Mesendoderm (in vitro differentiated cells): ENCODE data around the gene NAV1.
A peak's percentile ranks its signal among the peaks of the same experiment; 100 is the strongest.

ENCODE experiments used
- DNase-seq: peaks from one replicate; pipeline ENCODE4 v3.0.0; 2013
- H2AK5ac ChIP-seq: 2 replicates; pipeline ENCODE4 v1.6.1; 2013; ENCODE audit warnings: low read length, inconsistent platforms
- H2BK120ac ChIP-seq: 2 replicates; pipeline ENCODE4 v1.6.1; 2013; ENCODE audit warnings: low read depth, mild to moderate bottlenecking, low read length, moderate library complexity, mixed read lengths
- H2BK15ac ChIP-seq: replicated peaks from 2 replicates; pipeline ENCODE4 v1.6.1; 2013; ENCODE audit warnings: low read depth, mild to moderate bottlenecking, moderate library complexity
- H2BK5ac ChIP-seq: 2 replicates; pipeline ENCODE4 v1.6.1; 2013; ENCODE audit warnings: low read length, inconsistent platforms
- H3K18ac ChIP-seq: 2 replicates; pipeline ENCODE4 v1.6.1; 2013; ENCODE audit warnings: mild to moderate bottlenecking, low read length, mixed read lengths
- H3K23ac ChIP-seq: one replicate; pipeline ENCODE4 v1.6.1; 2013; ENCODE audit warnings: low read length
- H3K27ac ChIP-seq: 2 replicates; pipeline ENCODE4 v1.5.1; 2013; ENCODE audit warnings: low read depth, mild to moderate bottlenecking, inconsistent platforms, low read length, moderate library complexity
- H3K27me3 ChIP-seq: 2 replicates; pipeline ENCODE4 v1.6.1; 2013; ENCODE audit warnings: low read length, control low read depth, mild to moderate bottlenecking, inconsistent platforms; ENCODE audit not compliant: insufficient read depth, poor library complexity
- H3K36me3 ChIP-seq: 2 replicates; pipeline ENCODE4 v1.6.1; 2013; ENCODE audit warnings: low read length, inconsistent platforms; ENCODE audit not compliant: control insufficient read depth, insufficient read depth
- H3K4ac ChIP-seq: one replicate; pipeline ENCODE4 v1.6.1; 2013; ENCODE audit warnings: low read depth, mild to moderate bottlenecking, low read length, moderate library complexity
- H3K4me1 ChIP-seq: 2 replicates; pipeline ENCODE4 v1.6.1; 2013; ENCODE audit warnings: low read depth, low read length, inconsistent platforms; ENCODE audit not compliant: control insufficient read depth
- H3K4me2 ChIP-seq: 2 replicates; pipeline ENCODE4 v1.6.1; 2013; ENCODE audit warnings: low read length
- H3K4me3 ChIP-seq: 2 replicates; pipeline ENCODE4 v1.5.1; 2013; ENCODE audit warnings: mild to moderate bottlenecking, low read length
- H3K56ac ChIP-seq: one replicate; pipeline ENCODE4 v1.6.1; 2013; ENCODE audit warnings: low read length
- H3K79me1 ChIP-seq: 2 replicates; pipeline ENCODE4 v1.6.1; 2013; ENCODE audit warnings: low read length, inconsistent platforms
- H3K79me2 ChIP-seq: 2 replicates; pipeline ENCODE4 v1.6.1; 2013; ENCODE audit warnings: mild to moderate bottlenecking, low read length; ENCODE audit not compliant: control insufficient read depth, insufficient read depth
- H3K9ac ChIP-seq: 2 replicates; pipeline ENCODE4 v1.6.1; 2013; ENCODE audit warnings: low read length, inconsistent platforms
- H4K5ac ChIP-seq: one replicate; pipeline ENCODE4 v1.6.1; 2013; ENCODE audit warnings: low read length
- H4K8ac ChIP-seq: one replicate; pipeline ENCODE4 v1.6.1; 2013; ENCODE audit warnings: low read depth, mild to moderate bottlenecking, control low read depth, low read length, moderate library complexity
- WGBS: extraction: QIAGEN DNeasy Blood & Tissue Kit; methylation state at CpG from one replicate; pipeline ENCODE4 v1.1.7; 2013; ENCODE audit warnings: low lambda C conversion rate, missing lambda C conversion rate; ENCODE audit not compliant: insufficient coverage; ENCODE audit errors: extremely low coverage; 5-methylcytosine and 5-hydroxymethylcytosine counted together

Gene NAV1

DNA sequence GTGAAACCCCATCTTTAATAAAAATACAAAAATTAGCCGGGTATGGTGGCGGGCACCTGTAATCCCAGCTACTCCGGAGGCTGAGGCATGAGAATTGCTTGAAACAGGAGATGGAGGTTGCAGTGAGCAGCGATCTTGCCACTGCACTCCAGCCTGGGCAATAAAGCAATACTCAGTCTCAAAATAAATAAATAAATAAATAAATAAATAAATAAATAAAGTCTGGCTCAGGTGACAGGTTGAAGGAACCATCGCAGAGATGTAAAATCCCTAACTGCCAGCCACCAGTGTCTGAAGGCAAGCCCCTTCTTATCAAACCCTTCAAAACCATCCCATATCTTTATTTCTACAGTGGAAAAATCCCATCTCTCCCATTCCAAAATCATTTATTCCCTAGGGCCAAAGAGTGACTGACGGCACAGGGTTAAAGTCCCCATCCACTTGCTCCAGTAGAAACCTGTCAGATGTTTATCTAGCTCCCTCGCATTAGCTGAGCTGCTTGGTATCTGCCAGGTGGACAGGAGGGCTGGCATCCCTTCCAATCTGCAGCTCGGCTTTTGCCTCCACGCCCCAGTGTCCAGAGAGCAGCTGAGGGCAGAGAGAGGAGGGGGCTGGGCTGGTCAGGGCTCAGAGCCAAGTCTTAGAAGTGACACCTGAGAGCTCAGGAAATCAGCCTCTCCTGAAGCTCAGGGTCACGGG, 37.0 kb upstream of the NAV1 start:
- Histone ChIP-seq H3K36me3 (no peaks in the 10 kb centered on the region), H3K18ac (no peak overlapping the region), H4K8ac (no peak overlapping the region), H3K27ac (no peak overlapping the region), H2BK5ac (no peak overlapping the region), H3K79me2 (peaks cover 2% of the 10 kb centered on the region), H3K79me1 (peaks cover 2% of the 10 kb centered on the region), H3K23ac (no peak overlapping the region), H2AK5ac (no peak overlapping the region), H2BK120ac (no peak overlapping the region), H3K9ac (no peak overlapping the region), H3K4me1 (peaks cover 13% of the 10 kb centered on the region), H4K5ac (no peak overlapping the region), H3K4ac (no peak overlapping the region), H3K56ac (no peak overlapping the region), H2BK15ac (no peak overlapping the region), H3K4me2 (no peak overlapping the region), H3K27me3 (no peaks in the 10 kb centered on the region), H3K4me3 (no peak overlapping the region)
- no CpG with 5 or more reads among the region's 10 CpGs for WGBS
- no peak for DNase-seq

DNA sequence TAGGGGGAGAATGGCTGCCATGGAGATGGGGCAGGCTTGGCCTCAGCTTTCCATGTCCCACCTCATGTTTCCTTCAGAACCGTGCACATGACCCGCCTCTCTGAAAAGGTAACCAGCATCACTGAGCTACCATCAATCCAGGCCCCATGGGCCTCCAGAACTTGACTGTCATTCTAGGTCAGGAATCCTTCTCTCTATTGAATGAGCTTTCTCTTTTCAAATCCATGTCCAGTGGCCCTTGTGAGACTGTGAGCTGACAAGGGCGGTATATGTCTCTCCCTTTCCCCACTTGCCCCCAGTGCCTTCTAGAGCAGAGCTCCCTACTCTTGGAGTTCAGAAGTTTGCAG, 36.4 kb upstream of the NAV1 start:
- no peak overlapping the region for H4K8ac ChIP-seq
- H3K4me2 ChIP-seq: no peak overlapping the region
- peaks cover 2% of the 10 kb centered on the region for H3K79me2 ChIP-seq
- H3K27me3 ChIP-seq: no peaks in the 10 kb centered on the region
- H3K27ac ChIP-seq: no peak overlapping the region
- H2AK5ac ChIP-seq: no peak overlapping the region
- H3K23ac ChIP-seq: no peak overlapping the region
- no peak overlapping the region for H2BK120ac ChIP-seq
- H3K9ac ChIP-seq: no peak overlapping the region
- peaks cover 2% of the 10 kb centered on the region for H3K79me1 ChIP-seq
- no peak overlapping the region for H3K18ac ChIP-seq
- no CpG with 5 or more reads among the region's 3 CpGs for WGBS
- H2BK5ac ChIP-seq: no peak overlapping the region
- H3K4me1 ChIP-seq: peaks cover 13% of the 10 kb centered on the region
- H3K4me3 ChIP-seq: no peak overlapping the region
- H3K4ac ChIP-seq: no peak overlapping the region
- no peak overlapping the region for H4K5ac ChIP-seq
- H3K56ac ChIP-seq: peak overlapping the region; percentile 29
- DNase-seq: no peak
- no peaks in the 10 kb centered on the region for H3K36me3 ChIP-seq
- H2BK15ac ChIP-seq: no peak overlapping the region

DNA sequence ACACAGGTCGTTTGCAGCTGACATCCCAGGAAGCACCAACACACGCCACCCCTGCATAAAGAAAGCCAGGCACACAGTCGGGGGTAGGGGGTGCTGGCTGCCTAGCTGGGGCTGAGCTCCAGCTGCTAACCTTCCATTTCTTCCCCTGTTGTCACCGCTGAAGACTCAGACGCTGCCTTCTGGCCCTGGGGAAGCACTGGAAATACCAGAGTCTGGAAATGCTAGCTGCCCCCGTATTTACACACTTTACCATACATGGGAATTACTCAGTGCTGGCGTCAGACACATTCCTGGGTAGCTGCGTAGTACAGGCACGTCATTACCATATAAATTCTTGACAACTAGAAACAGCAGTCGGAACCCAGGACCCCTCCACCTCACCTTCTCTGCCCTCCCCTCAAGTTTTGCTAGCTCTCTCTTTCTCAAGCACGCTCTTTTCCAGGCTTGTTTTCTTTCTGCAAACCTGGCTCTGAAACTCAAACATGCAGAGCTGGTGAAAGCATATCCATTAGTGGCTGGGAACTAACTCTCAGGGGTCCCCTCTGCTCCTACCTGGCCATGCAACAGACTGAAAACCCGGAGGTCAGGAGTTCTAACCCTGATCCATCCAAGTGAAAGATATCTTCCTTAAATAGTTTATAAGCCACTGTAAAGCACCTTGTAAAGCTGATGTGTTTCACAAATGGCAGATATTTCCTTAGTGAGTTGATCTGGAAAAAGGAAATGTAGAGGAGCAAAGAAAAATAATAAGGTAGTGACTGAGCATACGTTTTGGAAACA, 35.3 kb upstream of the NAV1 start:
- no peak overlapping the region for H2BK15ac ChIP-seq
- H2BK120ac ChIP-seq: no peak overlapping the region
- no CpG with 5 or more reads among the region's 13 CpGs for WGBS
- H3K4me3 ChIP-seq: no peak overlapping the region
- H4K5ac ChIP-seq: no peak overlapping the region
- peaks cover 2% of the 10 kb centered on the region for H3K79me1 ChIP-seq
- H2BK5ac ChIP-seq: no peak overlapping the region
- peak overlapping the region; percentile 62 for H3K56ac ChIP-seq
- H2AK5ac ChIP-seq: no peak overlapping the region
- H3K9ac ChIP-seq: peak overlapping the region; percentile 3
- no peak overlapping the region for H3K23ac ChIP-seq
- H3K18ac ChIP-seq: no peak overlapping the region
- H3K36me3 ChIP-seq: no peaks in the 10 kb centered on the region
- peaks cover 13% of the 10 kb centered on the region for H3K4me1 ChIP-seq
- H3K27me3 ChIP-seq: no peaks in the 10 kb centered on the region
- H3K4ac ChIP-seq: no peak overlapping the region
- peaks cover 2% of the 10 kb centered on the region for H3K79me2 ChIP-seq
- peak overlapping the region; percentile 81 for H3K27ac ChIP-seq
- peak; percentile 93 for DNase-seq
- H4K8ac ChIP-seq: no peak overlapping the region
- H3K4me2 ChIP-seq: peak overlapping the region; percentile 13

DNA sequence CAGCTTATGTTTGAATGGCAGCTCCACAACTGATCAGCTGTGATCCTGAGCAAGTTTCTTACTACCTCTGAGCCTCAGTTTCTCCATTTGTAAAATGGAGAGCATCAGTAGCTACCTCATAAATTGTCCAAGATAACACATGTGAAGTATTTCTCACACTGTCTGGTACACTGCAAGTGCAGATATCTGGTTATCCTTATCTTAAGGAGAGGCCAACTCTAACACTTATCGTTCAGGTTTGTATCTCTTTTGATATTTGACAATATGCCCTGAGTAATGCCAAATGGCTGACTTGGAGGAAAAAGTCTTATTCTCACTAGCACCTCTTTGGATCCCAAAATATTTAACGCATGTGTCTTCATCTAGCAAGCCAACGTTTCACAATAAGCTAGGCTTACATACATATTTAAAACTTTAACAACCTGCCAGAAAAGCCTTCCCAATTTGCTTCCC, 34.7 kb upstream of the NAV1 start:
- Histone ChIP-seq H3K4me1 (peaks cover 13% of the 10 kb centered on the region), H3K4me3 (no peak overlapping the region), H2BK15ac (no peak overlapping the region), H3K27ac (peak overlapping the region; percentile 81), H4K8ac (no peak overlapping the region), H3K4ac (no peak overlapping the region), H3K23ac (no peak overlapping the region), H2BK120ac (no peak overlapping the region), H3K27me3 (no peaks in the 10 kb centered on the region), H3K56ac (no peak overlapping the region), H3K79me2 (peaks cover 2% of the 10 kb centered on the region), H3K4me2 (no peak overlapping the region), H3K9ac (no peak overlapping the region), H4K5ac (no peak overlapping the region), H3K18ac (no peak overlapping the region), H2BK5ac (no peak overlapping the region), H3K36me3 (no peaks in the 10 kb centered on the region), H3K79me1 (peaks cover 2% of the 10 kb centered on the region), H2AK5ac (no peak overlapping the region)
- WGBS: no CpG with 5 or more reads among the region's 3 CpGs
- DNase-seq: no peak

DNA sequence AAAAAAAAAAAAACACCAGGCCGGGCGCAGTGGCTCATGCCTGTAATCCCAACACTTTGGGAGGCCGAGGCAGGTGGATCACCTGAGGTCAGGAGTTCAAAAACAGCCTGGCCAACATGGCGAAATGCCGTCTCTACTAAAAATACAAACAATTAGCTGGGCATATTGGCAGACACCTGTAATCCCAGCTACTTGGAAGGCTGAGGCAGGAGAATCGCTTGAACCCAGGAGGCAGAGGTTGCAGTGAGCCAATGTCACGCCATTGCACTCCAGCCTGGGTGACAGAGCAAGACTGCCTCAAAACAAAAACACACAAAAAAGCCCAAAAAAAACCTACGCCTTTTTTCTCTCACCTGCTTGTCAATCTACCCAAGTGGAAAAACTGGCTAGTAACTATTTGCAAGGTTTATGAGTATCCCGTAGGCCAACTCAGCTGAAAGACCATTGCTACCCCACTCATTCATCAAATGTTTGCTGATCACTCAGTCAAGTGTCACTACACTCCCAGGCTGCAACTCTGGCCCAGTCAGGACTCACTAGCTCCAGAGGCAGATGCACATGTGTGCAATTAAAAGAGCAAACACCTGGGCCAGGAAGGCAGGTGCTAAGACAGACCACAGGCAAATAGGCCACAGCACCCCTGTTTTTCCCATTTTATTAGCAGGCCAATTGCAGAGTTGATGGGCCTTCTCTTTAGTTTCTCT, 34.0 kb upstream of the NAV1 start:
- Histone ChIP-seq H2BK120ac (no peak overlapping the region), H3K18ac (no peak overlapping the region), H3K79me2 (peaks cover 2% of the 10 kb centered on the region), H3K4me2 (peak overlapping the region; percentile 7), H4K5ac (no peak overlapping the region), H2BK5ac (no peak overlapping the region), H3K4me1 (peaks cover 13% of the 10 kb centered on the region), H2BK15ac (no peak overlapping the region), H2AK5ac (no peak overlapping the region), H3K79me1 (peaks cover 2% of the 10 kb centered on the region), H3K36me3 (no peaks in the 10 kb centered on the region), H3K56ac (no peak overlapping the region), H3K27me3 (no peaks in the 10 kb centered on the region), H3K27ac (no peak overlapping the region), H3K4ac (no peak overlapping the region), H3K23ac (no peak overlapping the region), H4K8ac (no peak overlapping the region), H3K4me3 (no peak overlapping the region), H3K9ac (no peak overlapping the region)
- no peak for DNase-seq
- no CpG with 5 or more reads among the region's 9 CpGs for WGBS
